GM18502 (cell line): ENCODE results near the gene DHCR7.

Source experiments
- ATAC-seq: cut with Tn5 transposase; IDR thresholded peaks from one replicate; pipeline ENCODE4 v1.9.1; 2021; ENCODE audit warnings: mild to moderate bottlenecking; ENCODE audit not compliant: unreplicated experiment, poor library complexity

DHCR7 gene

GRCh38 chr11:71391352-71391751 is 56.8 kb downstream of the DHCR7 start:
- ATAC-seq, result no peak

DNA sequence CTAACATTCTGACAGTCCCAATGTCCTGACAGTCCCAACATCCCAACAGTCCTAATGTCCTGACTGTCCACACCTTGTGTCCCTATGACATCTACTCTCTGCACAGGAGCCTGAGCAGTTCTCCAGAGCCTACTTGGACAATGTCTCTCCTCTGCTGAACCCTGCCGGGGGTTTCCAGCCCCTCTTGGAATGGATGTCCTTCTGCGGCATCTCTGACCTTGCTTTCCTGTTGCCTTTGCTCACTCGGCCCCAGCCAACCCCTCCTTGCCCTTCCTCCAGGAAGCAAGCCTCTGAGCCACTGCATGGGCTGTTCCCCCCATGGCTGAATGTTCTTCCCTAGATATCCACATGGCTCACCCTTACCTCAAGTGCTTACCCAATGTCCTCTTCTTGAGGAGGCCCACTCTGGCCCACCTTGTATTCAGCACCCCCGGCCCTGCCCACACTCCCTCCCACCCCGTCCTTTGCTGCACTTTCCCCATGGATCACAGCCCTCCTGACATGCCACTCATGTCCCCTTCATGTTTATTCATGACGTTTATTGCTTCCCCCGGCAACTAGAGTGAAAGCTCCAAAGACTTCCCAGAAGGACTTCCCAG is 59.5 kb downstream of the DHCR7 start:
- ATAC-seq, result no peak

GRCh38 chr11:71387784-71388636 is 60.2 kb downstream of the DHCR7 start:
- no peak for ATAC-seq

DNA sequence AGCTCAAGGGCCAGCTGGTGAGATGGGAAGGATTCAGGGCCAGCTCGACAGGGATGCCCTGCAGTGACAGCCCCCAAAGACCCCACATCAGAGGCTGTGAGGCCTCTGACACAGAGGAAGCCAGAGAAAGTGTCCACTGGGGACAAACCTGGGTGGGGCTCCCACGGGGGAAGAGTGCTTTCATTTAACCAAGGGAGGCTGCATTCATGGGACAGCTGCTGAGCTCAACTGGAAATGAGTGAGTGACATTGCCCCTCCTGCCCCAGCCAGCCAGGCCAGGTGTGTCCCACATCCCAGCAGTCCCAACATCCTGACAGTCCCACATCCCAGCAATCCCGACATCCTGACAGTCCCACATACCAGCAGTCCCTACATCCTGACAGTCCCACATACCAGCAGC is 61.0 kb downstream of the DHCR7 start:
- no peak for ATAC-seq

DNA sequence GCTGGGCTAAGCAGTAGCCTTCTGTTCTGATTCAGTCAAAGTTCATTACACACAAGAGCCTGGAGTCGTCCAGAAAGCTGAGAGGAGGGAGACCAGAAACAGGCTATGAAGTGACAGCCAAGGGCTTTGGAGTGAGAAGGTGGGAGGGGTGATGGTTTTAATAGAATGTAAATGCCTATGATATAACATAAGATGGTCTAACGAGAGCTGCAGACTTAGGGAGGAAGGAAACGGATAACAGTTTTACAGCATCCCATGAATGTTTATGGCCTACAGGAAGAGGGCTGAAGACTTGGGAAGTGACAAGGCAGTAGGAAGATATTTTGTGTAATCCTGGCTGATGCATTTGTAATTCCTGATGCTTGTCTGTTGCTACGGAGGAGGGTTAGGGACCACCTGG is 62.0 kb downstream of the DHCR7 start:
- no peak for ATAC-seq

- ATAC-seq, result no peak
Observed at GRCh38 chr11:71385091-71385490, 63.1 kb downstream of the DHCR7 start.

DNA sequence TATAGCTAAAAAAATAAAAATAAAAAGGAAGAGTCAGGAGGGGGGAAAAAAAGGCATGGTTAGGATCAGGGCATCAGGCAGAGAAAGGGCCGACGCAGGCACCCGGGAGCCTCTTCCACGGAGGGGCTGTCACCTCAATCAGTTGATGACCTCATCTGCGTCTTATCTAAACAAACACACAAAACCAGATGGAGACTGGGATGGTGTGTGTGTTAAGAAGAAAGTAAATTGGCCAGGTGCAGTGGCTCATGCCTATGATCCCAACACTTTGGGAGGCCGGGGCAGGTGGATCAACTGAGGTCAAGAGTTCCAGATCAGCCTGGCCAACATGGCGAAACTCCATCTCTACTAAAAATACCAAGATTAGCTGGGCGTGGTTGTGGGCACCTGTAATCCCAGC is 63.6 kb downstream of the DHCR7 start:
- ATAC-seq, result no peak
